GM23248 (cell line): ENCODE measurements around the gene USP6NL. TPM values are rescaled to one million over a fixed set of nuclear protein-coding genes. Genes with fewer than 3 reads are reported as not detected.

Experiments
- DNase-seq: peaks from one replicate; pipeline ENCODE4 v3.0.0-alpha.2; 2015
- H2AFZ ChIP-seq: fragments of 200-600 bp; sonication (generic); 2 replicates; pipeline ENCODE4 v1.6.1; 2016; ENCODE audit warnings: antibody characterized with exemption
- H3F3A ChIP-seq: fragments of 200-600 bp; sonication (generic); 2 replicates; pipeline ENCODE4 v1.6.1; 2016; ENCODE audit warnings: mild to moderate bottlenecking, antibody characterized with exemption, mixed run types; ENCODE audit not compliant: insufficient read depth
- H3K27ac ChIP-seq: fragments of 200-600 bp; sonication (generic); 2 replicates; pipeline ENCODE4 v1.5.1; 2016; ENCODE audit warnings: mild to moderate bottlenecking
- H3K27me3 ChIP-seq: fragments of 200-600 bp; sonication (generic); replicated peaks from 2 replicates; pipeline ENCODE4 v1.6.1; 2016; ENCODE audit warnings: mild to moderate bottlenecking; ENCODE audit not compliant: insufficient read depth
- H3K36me3 ChIP-seq: fragments of 200-600 bp; sonication (generic); 2 replicates; pipeline ENCODE4 v1.6.1; 2016; ENCODE audit warnings: low read depth, mild to moderate bottlenecking
- H3K4me1 ChIP-seq: fragments of 200-600 bp; sonication (generic); 2 replicates; pipeline ENCODE4 v1.6.1; 2016; ENCODE audit warnings: mild to moderate bottlenecking; ENCODE audit not compliant: insufficient read depth
- H3K4me2 ChIP-seq: fragments of 200-600 bp; sonication (generic); one replicate; pipeline ENCODE4 v1.6.1; 2016; ENCODE audit warnings: mild to moderate bottlenecking; ENCODE audit not compliant: unreplicated experiment
- H3K4me3 ChIP-seq: fragments of 200-600 bp; sonication (generic); 2 replicates; pipeline ENCODE4 v1.5.1; 2016; ENCODE audit warnings: mild to moderate bottlenecking
- H3K79me2 ChIP-seq: fragments of 200-600 bp; sonication (generic); 2 replicates; pipeline ENCODE4 v1.6.1; 2016; ENCODE audit warnings: mild to moderate bottlenecking; ENCODE audit not compliant: insufficient read depth
- H3K9ac ChIP-seq: fragments of 200-600 bp; sonication (generic); 2 replicates; pipeline ENCODE4 v1.6.1; 2016; ENCODE audit warnings: mild to moderate bottlenecking
- H3K9me2 ChIP-seq: fragments of 200-600 bp; sonication (generic); 2 replicates; pipeline ENCODE4 v1.6.1; 2016; ENCODE audit warnings: mixed run types, mild to moderate bottlenecking, moderate library complexity; ENCODE audit not compliant: insufficient read depth
- H3K9me3 ChIP-seq: fragments of 200-600 bp; sonication (generic); one replicate; pipeline ENCODE4 v1.6.1; 2017; ENCODE audit warnings: low read depth
- H4K20me1 ChIP-seq: fragments of 200-600 bp; sonication (generic); 2 replicates; pipeline ENCODE4 v1.6.0; 2016; ENCODE audit not compliant: insufficient read depth
- EZH2 ChIP-seq: fragments of 200-600 bp; sonication (generic); IDR thresholded peaks from 2 replicates; pipeline ENCODE4 v1.6.1; 2018; ENCODE audit warnings: antibody characterized with exemption, mild to moderate bottlenecking; ENCODE audit not compliant: insufficient read depth, poor library complexity, severe bottlenecking
- EZH2phosphoT487 ChIP-seq: fragments of 200-600 bp; sonication (generic); IDR thresholded peaks from 2 replicates; pipeline ENCODE4 v1.6.1; 2018; ENCODE audit warnings: antibody characterized with exemption, moderate library complexity, mild to moderate bottlenecking, low read depth; ENCODE audit not compliant: insufficient read depth
- WGBS, 2 experiments: methylation state at CpG; one replicate each; pipeline ENCODE4 v1.1.6; 2015 to 2017; ENCODE audit warnings: low lambda C conversion rate in 2 of 2, low coverage in 1 of 2; ENCODE audit errors: missing lambda C conversion rate in 2 of 2; 5-methylcytosine and 5-hydroxymethylcytosine counted together
- in situ Hi-C: fragments of 300-500 bp; cut with MboI; formaldehyde crosslinking; loops from 2 replicates; pipeline ENCODE4 v1.15.0; 2020
- polyA plus RNA-seq: library from polyadenylated mRNA; unstranded; fragments of >200 nt; fragmentation: Nextera tagmentation; extraction: Ambion mirVana; gene quantifications from 2 replicates; pipeline ENCODE4 v1.2.1, GENCODE V29; 2016
- total RNA-seq: library from RNA; depleted of rRNA; stranded (reverse); fragments of >200 nt; shearing (Covaris generic); gene quantifications from 2 replicates; pipeline ENCODE4 v1.2.3, GENCODE V29; 2014

The USP6NL gene
- total and polyA plus RNA-seq, 2 experiments from 2014 or later = 4.4 to 9.2 TPM

DNA sequence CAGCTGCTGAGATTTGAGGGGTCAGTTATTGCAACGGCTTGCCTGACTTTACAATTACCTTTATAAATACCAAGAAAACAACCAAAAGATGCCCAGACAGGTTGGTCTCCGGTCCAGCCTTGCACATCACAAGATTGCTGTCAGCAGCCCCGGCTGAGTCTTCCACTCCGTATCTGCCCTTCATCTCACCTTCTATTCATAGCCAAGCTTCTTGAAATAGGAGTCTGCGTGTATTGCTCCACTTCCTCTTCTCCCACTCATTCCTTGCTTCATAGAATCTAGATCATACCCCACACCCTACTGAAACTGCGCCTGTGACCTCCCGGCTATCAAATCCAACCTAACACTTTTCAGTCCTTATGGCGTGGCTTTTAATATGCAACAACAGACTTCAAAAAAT, 31.1 kb upstream of the USP6NL start:
- H3K4me3 ChIP-seq = no peak overlapping the region
- in situ Hi-C loops = no loop called here
- H3K4me1 ChIP-seq = no peaks in the 10 kb centered on the region
- H3K79me2 ChIP-seq = no peaks in the 10 kb centered on the region
- no peaks in the 10 kb centered on the region for H3K9me3 ChIP-seq
- H3K36me3 ChIP-seq = no peaks in the 10 kb centered on the region
- no peaks in the 10 kb centered on the region for H4K20me1 ChIP-seq
- no peaks in the 10 kb centered on the region for H3K9me2 ChIP-seq
- 81 to 88% methylated on average over 8 of the region's 8 CpGs for WGBS, 2 experiments
- no peak overlapping the region for H3K27ac ChIP-seq
- no peaks in the 10 kb centered on the region for H3F3A ChIP-seq
- H3K27me3 ChIP-seq = peaks cover 6% of the 10 kb centered on the region; the same call in 1 of the 2 replicates
- H3K4me2 ChIP-seq = no peak overlapping the region
- DNase-seq = no peak
- H2AFZ ChIP-seq = no peak overlapping the region
- H3K9ac ChIP-seq = no peak overlapping the region
- TF ChIP-seq EZH2phosphoT487 (no peak), EZH2 (no peak)

DNA sequence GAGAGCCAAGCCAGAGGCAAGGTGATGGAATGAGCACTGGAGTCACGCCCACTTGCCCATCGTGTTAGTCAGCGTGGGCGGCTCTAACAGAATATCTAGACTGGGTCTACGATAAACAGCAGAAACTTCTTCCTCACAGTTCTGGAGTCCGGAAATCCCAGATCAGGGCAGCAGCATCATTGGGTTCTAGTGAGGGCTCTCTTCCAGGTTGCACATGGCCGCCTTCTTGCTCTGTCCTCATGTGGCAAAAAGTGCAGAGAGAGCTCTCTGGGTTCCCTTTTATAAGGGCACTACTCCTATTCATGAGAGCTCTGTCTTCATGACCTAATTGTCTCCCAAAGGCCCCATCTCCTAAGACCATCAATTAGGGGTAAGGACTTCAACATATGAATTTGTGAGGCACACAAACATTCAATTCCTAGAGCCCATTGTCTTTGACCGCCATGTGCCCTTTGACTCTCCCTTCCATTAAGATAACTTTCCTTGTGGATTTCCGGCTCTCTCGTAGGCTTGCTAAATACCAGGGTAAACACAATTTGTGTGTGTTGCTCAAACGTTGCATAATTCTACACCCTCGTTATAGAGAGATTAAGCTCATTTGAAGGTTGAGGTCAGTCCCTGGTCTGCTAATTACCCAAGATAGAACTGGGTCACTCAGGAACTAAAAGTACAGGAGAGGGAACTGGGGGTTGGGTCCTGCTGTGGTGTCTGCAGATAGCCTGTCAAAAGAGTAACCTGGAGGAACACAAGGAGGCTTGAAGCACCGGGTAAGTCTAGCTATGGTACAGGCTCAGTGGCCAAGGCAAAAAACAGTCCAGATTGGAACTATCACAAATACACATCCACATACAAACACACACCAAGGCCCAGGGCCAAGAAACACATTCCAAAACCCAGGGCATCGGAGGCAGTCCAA, 28.7 kb upstream of the USP6NL start:
- Histone ChIP-seq H3K9ac (no peak overlapping the region), H3K79me2 (no peaks in the 10 kb centered on the region), H3K27ac (no peak overlapping the region), H2AFZ (no peak overlapping the region), H3K9me3 (no peaks in the 10 kb centered on the region), H4K20me1 (no peaks in the 10 kb centered on the region), H3K4me1 (no peaks in the 10 kb centered on the region), H3K4me2 (no peak overlapping the region), H3K9me2 (no peaks in the 10 kb centered on the region), H3F3A (no peaks in the 10 kb centered on the region), H3K27me3 (peaks cover 18% of the 10 kb centered on the region), H3K4me3 (no peak overlapping the region), H3K36me3 (no peaks in the 10 kb centered on the region)
- in situ Hi-C loops = no loop called here
- 66% methylated on average over 14 of the region's 14 CpGs for WGBS, 2 experiments
- no peak for TF ChIP-seq EZH2phosphoT487
- no peak for TF ChIP-seq EZH2
- DNase-seq = no peak

DNA sequence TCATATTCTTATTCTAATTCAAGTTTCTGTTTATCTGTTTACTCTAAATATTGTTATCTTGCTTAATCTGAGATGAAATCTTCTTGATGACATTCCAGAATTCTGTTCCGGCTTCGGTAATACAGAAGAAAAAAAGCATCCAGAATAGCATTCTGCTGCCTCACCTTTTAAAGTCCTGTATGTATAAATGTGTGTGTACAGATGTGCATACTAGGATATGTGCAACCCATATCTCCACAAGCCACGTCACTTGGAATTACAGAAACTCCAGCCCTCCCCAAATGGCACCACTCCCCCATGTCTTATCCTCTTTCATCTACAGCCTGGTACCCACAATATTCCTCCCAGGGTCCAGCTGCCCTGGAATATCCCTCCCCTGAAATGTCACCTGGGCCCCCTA, 27.9 kb upstream of the USP6NL start:
- in situ Hi-C loops = no loop called here
- H3K9me2 ChIP-seq = no peaks in the 10 kb centered on the region
- TF ChIP-seq EZH2 (no peak), EZH2phosphoT487 (no peak)
- H3K79me2 ChIP-seq = no peaks in the 10 kb centered on the region
- no peak overlapping the region for H2AFZ ChIP-seq
- H3F3A ChIP-seq = no peaks in the 10 kb centered on the region
- no peak overlapping the region for H3K27ac ChIP-seq
- H3K27me3 ChIP-seq = peaks cover 18% of the 10 kb centered on the region
- no peak overlapping the region for H3K9ac ChIP-seq
- H3K9me3 ChIP-seq = no peaks in the 10 kb centered on the region
- DNase-seq = no peak
- no peak overlapping the region for H3K4me3 ChIP-seq
- H3K36me3 ChIP-seq = no peaks in the 10 kb centered on the region
- H3K4me2 ChIP-seq = no peak overlapping the region
- WGBS, 2 experiments = 65% methylated on average over 3 of the region's 3 CpGs
- H4K20me1 ChIP-seq = no peaks in the 10 kb centered on the region
- H3K4me1 ChIP-seq = no peaks in the 10 kb centered on the region

DNA sequence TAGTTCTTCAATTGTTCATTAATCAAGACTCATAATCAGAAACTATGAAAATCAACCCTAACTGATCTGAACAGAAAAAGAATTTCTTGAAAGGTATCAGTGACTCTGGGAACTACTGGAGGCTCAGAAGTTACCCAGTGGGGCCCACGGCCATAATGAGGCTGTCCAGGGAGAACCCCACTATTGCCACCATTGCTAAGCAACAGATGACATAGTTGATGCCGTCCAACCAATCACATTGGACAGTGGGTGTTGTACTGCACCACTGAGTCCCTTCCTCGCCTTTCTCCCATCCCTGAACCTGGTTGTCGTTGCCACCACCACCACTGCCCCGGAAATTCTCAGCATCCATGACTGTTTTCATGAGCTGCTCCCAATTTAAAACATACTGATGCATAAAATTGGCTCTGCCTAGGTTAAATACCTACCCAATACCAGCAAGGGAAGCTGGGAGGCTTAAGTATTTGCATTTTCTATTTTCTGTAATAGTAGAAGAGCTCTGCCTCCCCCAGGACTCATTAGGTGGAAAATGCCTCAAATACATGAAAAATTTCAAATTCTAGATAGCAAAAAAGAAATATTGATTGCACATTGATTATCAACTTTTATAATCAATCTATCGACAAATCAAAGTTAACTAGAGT, 26.7 kb upstream of the USP6NL start:
- no peaks in the 10 kb centered on the region for H3K36me3 ChIP-seq
- no peak overlapping the region for H3K27ac ChIP-seq
- peaks cover 22% of the 10 kb centered on the region for H3K27me3 ChIP-seq
- no peak overlapping the region for H3K9ac ChIP-seq
- H2AFZ ChIP-seq = no peak overlapping the region
- no peaks in the 10 kb centered on the region for H3K9me3 ChIP-seq
- H3K4me2 ChIP-seq = no peak overlapping the region
- no peaks in the 10 kb centered on the region for H4K20me1 ChIP-seq
- DNase-seq = no peak
- no peak overlapping the region for H3K4me3 ChIP-seq
- H3K9me2 ChIP-seq = no peaks in the 10 kb centered on the region
- WGBS, 2 experiments = 48 to 63% methylated on average over 6 of the region's 6 CpGs
- no peak for TF ChIP-seq EZH2phosphoT487
- no peak for TF ChIP-seq EZH2
- no peaks in the 10 kb centered on the region for H3K79me2 ChIP-seq
- H3K4me1 ChIP-seq = no peaks in the 10 kb centered on the region
- in situ Hi-C loops = no loop called here
- H3F3A ChIP-seq = no peaks in the 10 kb centered on the region
